Left ventricle myocardium inferior (tissue), 1 donor: ENCODE results near the gene MAN2A2. TPM values are rescaled to one million over a fixed set of nuclear protein-coding genes. Genes with fewer than 3 reads are reported as not detected.
"Not testable (repeated sequence)": the region's sequence is repeated elsewhere in the genome, so short reads cannot be mapped to it uniquely, and the experiment has no call there.

Experiments
- DNase-seq: peaks from one replicate; pipeline ENCODE4 v3.0.0-alpha.2; 2020
- H3K27ac ChIP-seq: fragments of 200-600 bp; replicated peaks from 2 replicates; pipeline ENCODE4 v1.8.0; 2021
- H3K27me3 ChIP-seq: fragments of 200-600 bp; 2 replicates; pipeline ENCODE4 v1.8.0; 2021; ENCODE audit warnings: low read depth
- H3K36me3 ChIP-seq: fragments of 200-600 bp; 2 replicates; pipeline ENCODE4 v1.8.0; 2021
- H3K4me1 ChIP-seq: fragments of 200-600 bp; 2 replicates; pipeline ENCODE4 v1.8.0; 2021
- H3K4me3 ChIP-seq: fragments of 200-600 bp; 2 replicates; pipeline ENCODE4 v1.8.0; 2021; ENCODE audit warnings: mild to moderate bottlenecking, moderate library complexity
- H3K9me3 ChIP-seq: fragments of 200-600 bp; replicated peaks from 2 replicates; pipeline ENCODE4 v1.8.0; 2021
- CTCF ChIP-seq: fragments of 200-600 bp; IDR thresholded peaks from 2 replicates; pipeline ENCODE4 v1.8.0; 2021; ENCODE audit warnings: antibody characterized with exemption, mild to moderate bottlenecking, borderline replicate concordance
- intact Hi-C: fragments of 100-400 bp; cut with micrococcal nuclease; formaldehyde crosslinking; loops from one replicate; pipeline ENCODE4 v1.11.0; 2022
- total RNA-seq: library from RNA; stranded (reverse); fragmentation: NEBNext Ultra II Directional; extraction: Animal tissue kit (Norgen Biotek cat#: 25700); gene quantifications from one replicate; pipeline ENCODE4 v1.2.1, GENCODE V29; 2021
- donor health status: DM: no; HTN: yes; CAD: no; lungs with severe emphysema.

MAN2A2 gene
- total RNA-seq, 1 donor from 2014 or later: 95.4 TPM

GRCh38 chr15:90872486-90873184, 30.5 kb upstream of the MAN2A2 start:
- Histone ChIP-seq H3K4me3 (peak overlapping the region; percentile 93), H3K9me3 (no peaks in the 10 kb centered on the region), H3K27me3 (no peaks in the 10 kb centered on the region), H3K4me1 (peaks cover 67% of the 10 kb centered on the region), H3K36me3 (peaks cover 22% of the 10 kb centered on the region), H3K27ac (peak overlapping the region; percentile 98)
- no peak for TF ChIP-seq CTCF
- intact Hi-C loops: loop anchor here (10.0 kb wide), 1 partner anchor 58 kb away; no protein-coding TSS in a partner anchor
- DNase-seq: no peak

- no peak for DNase-seq
- intact Hi-C loops: loop anchor here (10.0 kb wide), 1 partner anchor 59 kb away; no protein-coding TSS in a partner anchor
- Histone ChIP-seq H3K27ac (peak overlapping the region; percentile 98), H3K9me3 (no peaks in the 10 kb centered on the region), H3K4me1 (peaks cover 60% of the 10 kb centered on the region), H3K4me3 (peak overlapping the region; percentile 93), H3K36me3 (peaks cover 31% of the 10 kb centered on the region), H3K27me3 (no peaks in the 10 kb centered on the region)
- TF ChIP-seq CTCF: no peak
Measured at GRCh38 chr15:90873488-90873997, 29.6 kb upstream of the MAN2A2 start.

DNA sequence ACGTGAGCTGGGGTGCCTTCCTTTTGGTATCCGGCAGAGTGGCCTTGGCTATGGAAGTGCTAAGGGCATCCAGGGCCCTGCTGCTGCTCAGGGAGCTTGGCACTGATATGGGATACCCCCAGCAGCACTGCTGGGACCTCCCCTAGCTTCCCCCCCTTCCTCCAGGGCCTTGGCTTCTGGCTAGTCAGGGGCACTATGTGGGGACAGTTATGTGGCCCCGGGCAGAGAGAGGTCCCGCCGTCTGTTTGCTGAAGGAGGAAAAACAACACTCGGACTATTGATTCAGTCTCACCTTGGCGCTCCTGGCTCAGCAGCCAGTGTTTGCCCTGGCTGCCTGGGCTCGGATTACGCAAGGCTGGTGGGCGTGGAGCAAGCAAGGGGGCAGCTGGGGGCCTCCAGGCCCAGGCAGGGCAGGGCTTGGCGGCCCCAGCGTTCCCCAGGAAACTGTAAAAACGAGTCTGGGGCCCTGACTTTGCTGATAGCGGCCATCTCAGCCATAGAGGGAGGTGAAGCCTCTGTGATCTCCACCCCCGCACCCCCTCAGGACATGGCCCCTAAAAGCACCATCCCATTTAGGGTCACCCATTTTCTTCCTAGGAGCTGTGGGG, 29.0 kb upstream of the MAN2A2 start:
- no peak for DNase-seq
- intact Hi-C loops: loop anchor here (10.0 kb wide), 1 partner anchor 59 kb away; no protein-coding TSS in a partner anchor
- H3K9me3 ChIP-seq: no peaks in the 10 kb centered on the region
- peaks cover 54% of the 10 kb centered on the region for H3K4me1 ChIP-seq
- TF ChIP-seq CTCF: no peak
- peaks cover 37% of the 10 kb centered on the region for H3K36me3 ChIP-seq
- H3K27ac ChIP-seq: peak overlapping the region; percentile 98
- peak overlapping the region; percentile 93 for H3K4me3 ChIP-seq
- H3K27me3 ChIP-seq: no peaks in the 10 kb centered on the region

GRCh38 chr15:90874986-90875385, 28.1 kb upstream of the MAN2A2 start:
- intact Hi-C loops: loop anchor here (10.0 kb wide), 1 partner anchor 60 kb away; no protein-coding TSS in a partner anchor
- not testable (repeated sequence) for H3K27ac ChIP-seq, H3K27me3 ChIP-seq, H3K9me3 ChIP-seq, DNase-seq, H3K4me3 ChIP-seq
- Histone ChIP-seq H3K4me1 (peaks cover 46% of the 10 kb centered on the region), H3K36me3 (peaks cover 46% of the 10 kb centered on the region)

- H3K36me3 ChIP-seq: peaks cover 51% of the 10 kb centered on the region
- H3K4me1 ChIP-seq: peaks cover 40% of the 10 kb centered on the region
- no peaks in the 10 kb centered on the region for H3K9me3 ChIP-seq
- DNase-seq: no peak
- intact Hi-C loops: loop anchor here (10.0 kb wide), 1 partner anchor 61 kb away; no protein-coding TSS in a partner anchor
- no peaks in the 10 kb centered on the region for H3K27me3 ChIP-seq
- TF ChIP-seq CTCF: no peak
- no peak overlapping the region for H3K27ac ChIP-seq
- no peak overlapping the region for H3K4me3 ChIP-seq
Measured at GRCh38 chr15:90875549-90875981, 27.5 kb upstream of the MAN2A2 start.
